HG02852 (cell line): ENCODE measurements around the gene SLC6A4.
"Not testable (repeated sequence)": the region's sequence is repeated elsewhere in the genome, so short reads cannot be mapped to it uniquely, and the experiment has no call there.

Source experiments
- ATAC-seq: cut with Tn5 transposase; IDR thresholded peaks from one replicate; pipeline ENCODE4 v1.9.1; 2021; ENCODE audit warnings: mild to moderate bottlenecking, moderate library complexity; ENCODE audit not compliant: unreplicated experiment

SLC6A4 gene

GRCh38 chr17:30239089-30239462 is 3.6 kb upstream of the SLC6A4 start:
- ATAC-seq: no peak

DNA sequence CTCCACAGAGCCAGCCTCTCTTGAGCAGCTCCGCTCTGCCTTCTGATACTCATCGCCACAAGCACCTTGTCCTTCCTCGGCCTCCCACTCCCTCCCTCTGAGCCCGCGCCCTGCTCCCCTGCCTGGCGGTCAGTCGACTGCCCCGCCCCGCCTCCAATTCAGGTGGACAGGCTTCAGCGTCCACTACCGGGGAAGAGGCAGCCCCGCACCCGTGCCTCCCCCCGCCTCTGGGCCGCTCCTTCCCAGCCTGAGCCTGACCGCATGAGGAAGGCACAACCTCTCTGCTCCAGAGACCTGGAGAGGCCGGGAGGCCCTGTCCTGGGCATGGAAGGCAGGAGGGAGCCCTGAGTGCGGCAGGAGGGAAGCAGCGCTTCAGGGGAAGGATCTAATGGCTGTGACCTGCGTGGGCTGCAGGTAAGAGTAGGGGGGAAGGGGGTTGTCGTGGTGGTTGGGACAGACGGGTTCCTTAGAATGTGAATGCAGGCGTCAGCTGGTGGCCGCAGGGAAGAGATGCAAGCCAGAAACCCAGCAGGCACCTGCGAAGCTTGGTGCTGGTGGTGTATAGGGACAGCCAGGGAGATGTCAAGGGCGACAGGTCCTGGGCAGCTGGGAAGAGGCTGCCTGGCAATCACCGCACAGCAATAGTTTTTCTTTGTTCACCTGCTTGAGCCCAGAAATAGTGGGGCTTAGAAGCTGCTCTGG is 3.0 kb upstream of the SLC6A4 start:
- ATAC-seq: no peak

DNA sequence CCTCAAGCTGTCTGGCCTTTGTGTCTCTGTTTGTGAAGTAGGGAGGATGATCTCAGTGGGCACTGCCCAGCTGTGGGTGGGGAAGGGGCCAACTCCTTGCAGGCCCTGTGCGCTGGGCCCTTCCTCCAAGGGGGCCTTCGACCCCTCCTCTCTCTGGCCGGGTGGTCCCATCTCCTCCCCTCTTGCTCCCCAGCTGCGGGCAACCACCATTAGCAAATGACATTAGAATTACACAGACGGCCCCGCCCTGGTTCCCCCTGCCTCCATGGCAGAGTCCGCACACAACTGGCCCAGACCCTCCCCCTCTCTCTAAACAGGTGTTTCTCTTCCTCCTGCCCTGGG is 2.5 kb upstream of the SLC6A4 start:
- ATAC-seq: no peak

DNA sequence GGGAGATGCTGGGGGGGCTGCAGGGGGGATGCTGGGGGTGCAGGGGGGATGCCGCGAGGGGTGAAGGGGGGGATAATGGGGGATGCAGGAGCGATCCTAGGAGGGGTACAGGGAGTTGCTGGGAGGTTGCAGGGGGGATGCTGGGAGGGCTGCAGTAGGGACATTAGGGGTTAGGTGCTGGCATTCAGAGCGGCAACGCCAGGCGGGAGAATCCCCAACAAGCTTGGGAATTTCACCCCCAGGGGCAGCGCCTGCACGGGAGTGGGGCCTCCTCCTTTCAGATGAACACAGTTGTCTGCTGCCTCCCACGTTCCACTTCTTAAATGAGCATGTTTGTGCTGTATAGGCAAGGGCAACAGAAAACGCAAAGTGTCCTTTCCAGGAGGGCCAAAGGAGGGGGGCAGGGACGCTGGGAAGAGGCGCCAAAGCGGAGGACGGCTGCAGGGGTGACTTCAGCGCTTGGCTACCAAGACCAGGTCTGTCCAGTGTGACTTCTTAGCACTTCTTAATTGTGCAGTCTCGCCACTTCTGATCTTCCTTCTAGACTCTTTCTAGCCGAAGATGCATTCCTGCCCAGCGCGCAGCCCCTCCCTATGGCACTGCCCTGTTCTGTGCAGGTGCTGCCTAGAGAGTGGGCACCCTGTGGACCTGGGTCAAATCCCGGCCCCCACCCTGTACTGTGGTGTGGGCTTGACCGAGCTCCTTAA is 2.0 kb upstream of the SLC6A4 start:
- ATAC-seq: no peak

DNA sequence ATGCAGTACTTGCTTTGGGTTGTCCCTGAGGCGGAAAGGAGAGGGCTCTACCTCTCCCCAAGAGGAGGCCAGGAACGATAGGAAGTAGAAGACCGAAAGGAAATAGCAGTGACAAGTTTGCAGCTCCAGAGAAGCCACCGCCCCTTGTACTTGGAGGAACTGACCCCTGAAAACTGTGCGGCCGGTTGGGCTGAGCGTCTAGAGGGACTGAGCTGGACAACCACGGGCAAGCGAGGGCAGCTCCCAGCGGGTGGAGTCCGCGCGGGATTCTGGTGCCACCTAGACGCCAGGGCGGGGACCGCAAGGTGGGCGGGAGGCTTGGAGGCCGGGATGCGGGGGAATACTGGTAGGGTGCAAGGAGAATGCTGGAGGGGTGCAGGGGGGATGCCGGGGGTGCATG is 1.3 kb upstream of the SLC6A4 start:
- ATAC-seq: no peak

- no peak for ATAC-seq
These were observed 764 bp upstream of the SLC6A4 start for GRCh38 chr17:30236297-30236624.

- no peak for ATAC-seq
These were observed 533 bp downstream of the SLC6A4 start for GRCh38 chr17:30234964-30235363.

DNA sequence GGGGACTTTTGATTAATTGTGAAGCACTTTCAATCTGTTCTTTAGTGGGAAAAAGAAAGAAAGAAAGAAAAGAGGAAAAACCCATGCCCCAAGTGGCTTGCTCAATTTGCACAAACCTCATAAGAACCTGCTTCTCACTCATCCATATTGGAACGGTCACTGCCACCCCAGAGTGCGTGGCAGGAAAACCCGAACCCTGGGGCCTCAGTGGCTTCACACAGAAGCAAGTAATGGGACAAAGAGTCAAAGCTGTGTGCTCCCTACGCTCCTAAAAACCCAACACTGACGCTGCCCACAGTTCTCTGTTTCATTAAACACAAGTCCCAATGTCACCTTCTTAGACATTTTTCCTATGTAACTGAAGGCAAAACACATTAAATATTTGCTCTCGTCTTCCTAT is 1.2 kb downstream of the SLC6A4 start:
- no peak for ATAC-seq

DNA sequence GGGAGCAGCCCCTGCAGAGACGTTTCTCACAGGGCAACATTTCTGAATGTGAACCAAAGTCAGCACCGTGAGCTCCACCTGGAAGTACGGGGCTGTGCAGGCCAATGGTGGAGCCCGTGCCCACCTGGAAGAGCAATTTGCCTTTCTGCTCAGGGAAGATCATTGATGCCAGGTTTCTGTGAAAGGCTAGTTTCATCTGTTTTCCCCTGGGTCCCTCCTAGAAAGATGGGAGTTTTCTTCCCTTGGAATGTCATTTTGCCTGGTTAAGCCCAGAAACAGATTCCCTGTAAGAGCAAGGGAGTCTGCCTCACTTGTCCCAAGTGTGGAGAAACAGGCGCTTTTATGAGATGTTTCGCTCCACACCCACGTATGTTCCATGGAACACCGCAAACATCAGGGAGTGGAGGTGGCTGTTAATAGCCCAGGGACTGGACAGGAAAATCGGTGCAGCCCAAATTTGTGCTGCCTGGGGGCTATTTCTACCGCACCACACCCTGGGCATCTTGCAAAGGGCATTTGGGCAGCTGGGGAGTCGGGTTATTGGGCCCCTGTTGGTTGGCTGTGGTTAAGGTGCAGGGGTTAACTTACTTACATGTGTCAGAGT is 2.6 kb downstream of the SLC6A4 start:
- ATAC-seq: no peak

DNA sequence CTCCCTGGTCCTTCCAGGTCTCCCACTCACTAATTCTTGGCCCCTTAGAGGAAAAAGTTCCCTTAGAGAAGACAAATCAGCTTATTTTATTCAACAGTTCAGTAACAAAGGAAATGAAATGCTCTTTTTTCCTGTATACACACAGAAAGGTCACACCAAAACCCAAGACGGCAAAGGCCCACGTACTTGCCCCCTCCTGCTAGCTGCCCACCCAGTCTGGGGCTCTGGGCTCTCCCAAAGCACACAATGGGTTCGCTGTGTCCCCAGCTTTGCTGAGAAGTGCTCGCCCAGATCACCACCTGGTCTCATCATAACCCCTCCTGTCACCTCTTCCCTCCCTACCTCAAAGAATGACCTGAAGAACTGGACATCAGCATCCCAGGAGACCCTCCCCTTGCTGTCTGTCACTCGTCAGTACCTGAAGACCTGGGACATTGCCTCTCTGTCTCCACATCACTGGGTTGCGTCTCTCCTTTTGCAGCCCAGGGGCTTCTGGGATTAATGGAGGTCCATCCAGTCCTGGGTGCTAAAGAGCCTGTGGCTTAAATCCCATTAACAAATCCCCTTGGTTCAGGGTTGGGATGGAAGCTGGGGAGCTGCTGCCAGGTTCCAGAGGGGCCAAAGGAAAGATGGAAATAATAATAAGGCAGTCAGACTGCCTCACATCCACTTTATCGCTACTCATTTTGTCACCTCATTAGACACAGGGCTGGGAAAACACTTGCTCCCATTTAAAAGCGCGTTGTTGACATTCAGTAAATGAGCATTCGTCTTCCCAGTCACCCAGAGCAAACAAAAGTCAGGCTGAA is 3.3 kb downstream of the SLC6A4 start:
- no peak for ATAC-seq

DNA sequence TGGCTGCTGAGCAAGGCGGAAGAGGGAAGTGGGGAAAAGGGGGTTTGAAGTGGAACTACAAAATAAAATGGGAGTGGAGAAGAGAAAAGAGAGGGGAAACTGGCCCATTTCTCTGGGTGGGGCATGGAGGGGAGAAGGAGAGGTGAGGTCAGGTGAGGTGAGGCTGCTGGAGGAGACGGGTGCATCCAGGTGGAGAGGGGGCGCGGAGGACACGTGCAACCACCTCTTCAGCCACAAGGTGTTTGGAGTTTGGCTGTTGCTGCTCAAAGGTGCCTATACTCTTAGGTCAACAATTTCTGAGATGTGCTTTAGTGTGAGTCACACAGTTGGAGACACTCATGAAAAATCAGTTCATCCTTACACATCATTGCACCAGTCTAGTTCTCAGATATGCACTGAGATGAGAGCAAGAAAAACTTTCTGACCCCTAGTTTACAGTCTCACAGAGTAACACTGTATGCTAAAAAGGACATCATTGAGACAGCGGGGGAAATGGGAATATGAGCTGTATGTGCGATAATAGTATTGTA is 4.8 kb downstream of the SLC6A4 start:
- ATAC-seq: no peak

- not testable (repeated sequence) for ATAC-seq
These were observed 5.5 kb downstream of the SLC6A4 start for GRCh38 chr17:30230009-30230408.

DNA sequence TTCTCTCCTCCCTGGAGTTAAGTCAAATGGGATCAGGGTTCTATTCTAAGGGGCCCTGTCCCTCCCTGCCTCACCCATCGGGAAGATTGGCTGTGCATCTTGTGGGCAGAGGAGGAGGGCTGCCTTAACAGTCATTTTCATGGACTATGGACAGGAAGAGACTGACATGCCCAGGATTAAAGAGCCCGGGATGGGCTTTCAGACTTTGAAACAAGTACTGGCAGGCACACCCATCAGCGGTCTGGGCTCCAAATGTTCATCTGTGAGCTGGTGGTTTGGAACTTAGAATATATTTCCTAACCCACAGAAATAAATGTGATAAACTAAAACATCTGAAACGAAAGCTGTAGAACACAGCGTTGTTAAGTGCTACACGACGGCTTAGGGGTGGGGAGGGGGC is 6.5 kb downstream of the SLC6A4 start:
- ATAC-seq: no peak

GRCh38 chr17:30228011-30228410 is 7.5 kb downstream of the SLC6A4 start:
- no peak for ATAC-seq

DNA sequence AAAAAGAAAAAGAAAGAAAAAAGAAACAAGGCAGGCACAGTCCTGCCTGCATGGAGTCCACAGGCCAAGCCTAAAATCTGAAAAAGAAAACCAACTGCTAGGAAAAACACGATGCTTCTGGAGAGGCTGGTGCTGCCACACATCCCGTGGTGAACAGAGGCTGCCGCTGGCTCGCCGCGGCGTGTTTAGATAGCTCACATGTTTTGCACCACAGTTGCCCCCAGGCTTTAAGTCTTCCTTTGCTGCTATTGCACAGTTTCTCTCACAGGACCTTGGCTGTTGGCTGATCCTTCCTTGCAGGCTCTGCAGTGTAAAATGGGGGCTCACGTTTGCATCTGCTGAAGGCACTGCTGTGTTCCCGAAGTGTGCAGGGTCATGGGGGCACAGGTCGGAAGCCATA is 8.6 kb downstream of the SLC6A4 start:
- ATAC-seq: no peak

- ATAC-seq: no peak
These were observed 9.5 kb downstream of the SLC6A4 start for GRCh38 chr17:30225919-30226553.

GRCh38 chr17:30225112-30225511 is 10.4 kb downstream of the SLC6A4 start:
- ATAC-seq: no peak

GRCh38 chr17:30224419-30224960 is 11.0 kb downstream of the SLC6A4 start:
- ATAC-seq: no peak

- no peak for ATAC-seq
These were observed 12.7 kb downstream of the SLC6A4 start for GRCh38 chr17:30222721-30223175.

- ATAC-seq: no peak
These were observed 13.2 kb downstream of the SLC6A4 start for GRCh38 chr17:30222251-30222650.

DNA sequence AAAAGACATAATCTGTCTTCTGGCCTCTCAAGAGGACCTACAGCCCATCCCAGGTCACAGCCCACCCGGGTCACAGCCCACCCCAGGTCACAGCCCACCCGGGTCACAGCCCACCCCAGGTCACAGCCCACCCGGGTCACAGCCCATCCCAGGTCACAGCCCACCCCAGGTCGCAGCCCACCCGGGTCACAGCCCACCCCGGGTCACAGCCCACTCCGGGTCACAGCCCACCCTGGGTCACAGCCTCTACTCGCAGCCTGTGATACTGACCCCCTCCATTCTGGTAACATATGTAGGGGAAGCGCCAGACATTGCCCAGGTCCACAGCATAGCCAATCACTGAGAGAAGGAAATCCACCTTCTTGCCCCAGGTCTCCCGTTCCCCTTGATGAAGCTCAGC is 14.2 kb downstream of the SLC6A4 start:
- ATAC-seq: no peak
